NB4 (cell line): Measurements from ENCODE around the gene TCERG1L.

Experiments
- DNase-seq: peaks from one replicate; pipeline ENCODE4 v3.0.0; 2010; ENCODE audit warnings: low read depth
- H3K4me3 ChIP-seq: one replicate; pipeline ENCODE4 v1.5.1; 2011; ENCODE audit warnings: mild to moderate bottlenecking, low read depth, low read length, moderate library complexity
- CTCF ChIP-seq: IDR thresholded peaks from one replicate; pipeline ENCODE4 v1.5.1; 2012; ENCODE audit warnings: low read depth, low read length
- MAX ChIP-seq: IDR thresholded peaks from 2 replicates; pipeline ENCODE4 v1.6.1; 2011; ENCODE audit warnings: low read depth, low read length
- MYC ChIP-seq: IDR thresholded peaks from 2 replicates; pipeline ENCODE4 v1.6.1; 2011; ENCODE audit warnings: low read depth, low read length
- POLR2A ChIP-seq: IDR thresholded peaks from 2 replicates; pipeline ENCODE4 v1.6.1; 2011; ENCODE audit warnings: mild to moderate bottlenecking; ENCODE audit not compliant: insufficient read length; ENCODE audit errors: extremely low read depth

Gene TCERG1L

GRCh38 chr10:131220601-131221171 is 90.8 kb downstream of the TCERG1L start:
- no peak for DNase-seq

GRCh38 chr10:131219955-131220489 is 91.5 kb downstream of the TCERG1L start:
- H3K4me3 ChIP-seq: no peak overlapping the region
- no peak for TF ChIP-seq MYC
- no peak for TF ChIP-seq MAX
- TF ChIP-seq POLR2A: no peak
- TF ChIP-seq CTCF: no peak
- no peak for DNase-seq

More at GRCh38 chr10:131220601-131221171, 90.8 kb downstream of the TCERG1L start:
- no peak overlapping the region for H3K4me3 ChIP-seq
- TF ChIP-seq MAX (no peak), CTCF (no peak), POLR2A (no peak), MYC (no peak)

GRCh38 chr10:131219584-131219886 is 92.0 kb downstream of the TCERG1L start:
- no peak for DNase-seq
- no peak overlapping the region for H3K4me3 ChIP-seq
- TF ChIP-seq MYC: no peak
- TF ChIP-seq CTCF: no peak
- no peak for TF ChIP-seq MAX
- TF ChIP-seq POLR2A: no peak

- TF ChIP-seq MAX (no peak), POLR2A (no peak), CTCF (no peak), MYC (no peak)
Observed at GRCh38 chr10:131218811-131219583, 92.5 kb downstream of the TCERG1L start.

GRCh38 chr10:131216681-131217230 is 94.8 kb downstream of the TCERG1L start:
- H3K4me3 ChIP-seq: no peak overlapping the region
- DNase-seq: no peak
- no peak for TF ChIP-seq MAX
- TF ChIP-seq CTCF: no peak
- no peak for TF ChIP-seq MYC
- TF ChIP-seq POLR2A: no peak

More at GRCh38 chr10:131218811-131219583, 92.5 kb downstream of the TCERG1L start:
- no peak for DNase-seq
- H3K4me3 ChIP-seq: no peak overlapping the region
